ENCODE results near the gene IQCK.

- TF ChIP-seq POLR2A (IDR thresholded peaks at IDR 0.05) = no peak
- TF ChIP-seq CTCF (IDR thresholded peaks at IDR 0.05) = no peak
Measured at GRCh38 chr16:19868421-19868820, 150.3 kb downstream of the IQCK start.
